HG03457 (cell line): ENCODE results near the gene SPAG8.

Source experiments
- ATAC-seq: cut with Tn5 transposase; IDR thresholded peaks from one replicate; pipeline ENCODE4 v1.9.1; 2021; ENCODE audit warnings: moderate number of reproducible peaks; ENCODE audit not compliant: unreplicated experiment

The SPAG8 gene

GRCh38 chr9:35813434-35814105 lies 1.5 kb upstream of the SPAG8 start:
- no peak for ATAC-seq

GRCh38 chr9:35811381-35812024 lies 559 bp downstream of the SPAG8 start:
- no peak for ATAC-seq

GRCh38 chr9:35810122-35810521 lies 1.9 kb downstream of the SPAG8 start:
- ATAC-seq: no peak

- ATAC-seq: no peak
Observed at GRCh38 chr9:35808433-35808832, 3.6 kb downstream of the SPAG8 start.

GRCh38 chr9:35806101-35806500 lies 6.0 kb downstream of the SPAG8 start:
- no peak for ATAC-seq

- ATAC-seq: no peak
Observed at GRCh38 chr9:35801328-35802128, 10.5 kb downstream of the SPAG8 start.

GRCh38 chr9:35800530-35800929 lies 11.5 kb downstream of the SPAG8 start:
- no peak for ATAC-seq

GRCh38 chr9:35798658-35799374 lies 13.2 kb downstream of the SPAG8 start:
- ATAC-seq: no peak

- ATAC-seq: no peak
Observed at GRCh38 chr9:35797311-35798109, 14.6 kb downstream of the SPAG8 start.

- ATAC-seq: no peak
Observed at GRCh38 chr9:35795695-35796094, 16.4 kb downstream of the SPAG8 start.

GRCh38 chr9:35793461-35793860 lies 18.6 kb downstream of the SPAG8 start:
- ATAC-seq: no peak

- ATAC-seq: no peak
Observed at GRCh38 chr9:35792826-35793225, 19.2 kb downstream of the SPAG8 start.

- ATAC-seq: no peak
Observed at GRCh38 chr9:35792024-35792813, 19.8 kb downstream of the SPAG8 start.

- no peak for ATAC-seq
Observed at GRCh38 chr9:35791297-35791921, 20.7 kb downstream of the SPAG8 start, which contains the start of gene NPR2. Gene NPR2 (plus strand): TSS chr9:35791591. CDS start chr9:35792409, 818 bp downstream.

GRCh38 chr9:35790385-35791296 lies 21.4 kb downstream of the SPAG8 start:
- ATAC-seq: no peak

- ATAC-seq: no peak
Observed at GRCh38 chr9:35790025-35790384, 22.1 kb downstream of the SPAG8 start.

- no peak for ATAC-seq
Observed at GRCh38 chr9:35789541-35789940, 22.5 kb downstream of the SPAG8 start.

GRCh38 chr9:35783418-35783817 lies 28.6 kb downstream of the SPAG8 start:
- ATAC-seq: no peak
